GM11168 (cell line): ENCODE measurements around the gene CRYZ.
"Not testable (repeated sequence)": the region's sequence is repeated elsewhere in the genome, so short reads cannot be mapped to it uniquely, and the experiment has no call there.

Experiments used
- in situ Hi-C: fragments of 300-500 bp; cut with MboI; formaldehyde crosslinking; loops from one replicate; pipeline ENCODE4 v1.12.0; 2022; ENCODE audit warnings: low sequenced_read_pairs; ENCODE audit not compliant: unreplicated experiment

Gene CRYZ

DNA sequence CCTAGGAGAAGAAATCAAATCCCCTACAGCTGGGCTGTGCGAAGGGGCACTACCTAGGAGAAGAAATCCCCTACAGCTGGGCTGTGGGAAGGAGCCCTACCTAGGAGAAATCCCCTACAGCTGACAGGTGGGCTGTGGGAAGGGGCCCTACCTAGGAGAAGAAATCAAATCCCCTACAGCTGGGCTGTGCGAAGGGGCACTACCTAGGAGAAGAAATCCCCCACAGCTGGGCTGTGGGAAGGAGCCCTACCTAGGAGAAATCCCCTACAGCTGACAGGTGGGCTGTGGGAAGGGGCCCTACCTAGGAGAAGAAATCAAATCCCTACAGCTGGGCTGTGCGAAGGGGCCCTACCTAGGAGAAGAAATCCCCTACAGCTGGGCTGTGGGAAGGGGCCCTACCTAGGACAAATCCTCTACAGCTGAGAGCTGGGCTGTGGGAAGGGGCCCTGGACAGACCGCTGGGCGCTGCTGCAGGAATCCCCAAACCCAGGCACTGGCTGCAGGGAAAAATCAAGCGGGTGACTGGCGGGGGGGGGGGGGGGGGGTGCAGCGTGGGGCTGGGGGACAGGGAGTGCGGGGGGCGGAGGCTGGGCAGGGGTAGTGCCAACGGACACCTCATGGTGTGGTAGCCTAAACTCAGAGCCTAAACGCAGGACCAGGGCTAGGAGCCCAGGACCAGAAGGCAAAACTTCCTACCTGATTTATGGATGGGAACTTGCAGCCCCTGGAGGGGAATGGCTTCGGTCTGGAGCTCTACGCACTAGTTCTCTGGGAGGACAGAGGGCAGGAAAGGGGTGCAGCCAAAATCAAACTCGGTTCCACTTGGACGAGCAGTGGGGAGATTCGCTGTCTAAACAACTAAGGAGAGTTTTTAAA is 541 bp downstream of the CRYZ start:
- in situ Hi-C loops: not testable (repeated sequence)

GRCh38 chr1:74731399-74732052 is 1.3 kb downstream of the CRYZ start:
- in situ Hi-C loops: no loop called here

GRCh38 chr1:74729741-74730478 is 2.9 kb downstream of the CRYZ start:
- in situ Hi-C loops: no loop called here

GRCh38 chr1:74728736-74729135 is 4.1 kb downstream of the CRYZ start:
- in situ Hi-C loops: no loop called here

DNA sequence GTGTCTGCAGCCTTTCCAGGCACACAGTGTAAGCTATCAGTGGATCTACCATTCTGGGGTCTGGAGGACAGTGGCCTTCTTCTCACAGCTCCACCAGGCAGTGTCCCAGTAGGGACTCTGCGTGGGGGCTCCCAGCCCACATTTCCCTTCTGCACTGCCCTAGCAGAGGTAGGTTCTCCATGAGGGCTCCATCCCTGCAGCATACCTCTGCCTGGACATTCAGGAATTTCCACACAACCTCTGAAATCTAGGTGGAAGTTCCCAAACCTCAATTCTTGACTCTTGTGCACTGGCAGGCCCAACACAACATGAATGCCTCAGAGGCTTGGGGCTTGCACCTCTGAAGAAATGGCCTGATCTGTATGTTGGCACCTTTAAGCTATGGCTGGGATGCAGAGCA is 6.8 kb downstream of the CRYZ start:
- in situ Hi-C loops: no loop called here

DNA sequence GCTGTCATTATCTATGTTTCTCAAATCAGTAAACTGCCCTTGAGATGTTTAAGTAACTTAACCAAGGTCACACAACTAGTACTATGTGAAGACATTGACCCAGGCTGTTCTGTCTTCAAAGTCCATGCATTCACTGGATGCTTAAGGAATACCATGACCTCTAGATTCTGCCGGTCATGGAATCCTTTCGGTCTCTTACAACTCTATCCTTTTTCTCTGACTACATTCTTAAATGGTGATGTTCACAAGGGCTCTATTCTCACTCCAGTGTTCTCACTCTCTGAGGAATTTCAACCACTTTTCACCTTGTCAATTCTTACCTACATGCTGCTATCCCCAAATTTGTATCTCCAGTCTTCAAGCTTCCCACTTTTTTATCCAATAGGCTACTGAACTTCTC is 15.2 kb downstream of the CRYZ start:
- in situ Hi-C loops: no loop called here

DNA sequence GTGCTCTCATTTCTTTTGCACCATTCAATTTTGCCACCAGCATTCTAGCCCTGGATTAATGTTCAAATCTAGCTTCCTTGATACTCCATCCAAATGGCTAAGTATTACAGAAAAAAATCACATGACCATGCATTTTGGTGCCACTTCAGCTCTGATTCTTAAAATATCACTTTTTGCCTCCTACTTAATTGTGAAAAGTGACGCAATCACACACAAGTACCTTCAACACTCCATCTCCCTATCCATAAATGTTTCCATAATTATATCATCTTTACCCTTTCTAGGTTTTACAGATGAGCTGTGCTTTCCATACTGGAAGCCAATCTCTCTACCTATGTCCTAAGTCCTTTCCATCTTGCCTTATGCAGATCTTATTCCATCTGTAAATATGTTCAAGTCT is 16.0 kb downstream of the CRYZ start:
- in situ Hi-C loops: no loop called here

DNA sequence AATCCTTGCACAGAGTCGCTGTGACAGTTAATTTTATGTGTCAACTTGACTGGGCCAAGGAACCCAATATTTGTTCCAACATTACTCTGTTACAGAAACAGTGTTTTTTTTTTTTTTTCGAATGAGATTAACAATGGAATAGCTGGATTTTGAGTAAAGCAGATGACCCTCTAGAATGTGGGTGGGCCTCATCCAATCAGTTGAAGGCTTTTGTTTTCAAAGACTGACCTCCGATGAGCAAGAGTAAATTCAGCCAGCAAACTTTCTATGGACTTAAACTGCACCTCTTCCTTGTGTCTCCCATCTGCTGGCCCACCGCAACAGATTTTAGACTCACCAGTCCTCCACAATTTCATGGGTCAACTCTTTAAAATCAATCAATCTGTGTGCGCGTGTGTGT is 17.0 kb downstream of the CRYZ start:
- in situ Hi-C loops: no loop called here

DNA sequence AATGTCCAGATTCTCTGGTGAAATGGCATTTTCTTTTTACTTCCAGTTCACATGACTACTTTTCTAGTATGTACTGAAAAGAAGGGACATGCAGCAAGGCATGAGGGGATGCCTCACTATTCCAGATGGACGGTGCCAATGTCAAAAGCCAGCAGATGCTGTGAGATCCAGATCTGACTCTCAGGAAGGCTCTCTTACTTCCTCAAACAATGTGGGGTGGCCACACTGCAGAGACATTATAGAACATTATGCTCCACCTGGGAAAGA is 17.7 kb downstream of the CRYZ start:
- in situ Hi-C loops: no loop called here

DNA sequence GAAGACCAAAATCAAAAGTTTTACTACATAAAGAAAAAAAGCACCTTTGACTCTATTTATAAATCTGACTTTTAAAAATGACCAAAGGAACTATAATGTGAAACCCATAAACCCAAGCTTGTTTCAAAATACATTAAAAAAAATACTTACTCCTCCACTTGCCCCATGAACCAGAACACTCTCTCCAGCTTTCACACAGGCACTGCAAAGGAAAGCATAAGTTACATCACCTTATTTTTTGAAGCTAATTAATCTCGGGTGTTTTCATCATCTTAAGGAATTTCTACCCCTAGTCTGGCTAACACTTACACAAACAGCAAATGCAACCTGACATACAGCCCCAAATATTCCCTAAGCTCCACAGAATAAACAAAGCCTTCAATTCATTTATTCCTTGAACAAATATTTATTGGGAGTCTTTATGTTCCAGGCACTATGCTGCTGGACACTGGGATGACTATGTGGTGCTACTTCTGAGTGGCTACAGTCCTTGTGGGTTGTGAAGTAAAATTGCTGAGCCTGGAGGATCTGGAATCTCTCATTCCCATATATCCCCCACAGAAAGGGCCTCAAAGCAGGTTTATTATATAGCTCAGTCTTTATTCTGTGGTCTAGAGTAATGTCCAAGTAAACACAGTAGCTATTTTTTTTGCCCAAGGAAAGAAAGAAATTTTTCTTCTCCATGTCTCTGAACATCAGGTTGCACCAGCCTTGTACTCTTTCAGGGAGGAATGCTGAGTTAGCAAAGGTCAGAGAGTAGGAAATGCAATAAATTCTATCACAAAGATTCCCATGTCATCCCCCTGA is 18.2 kb downstream of the CRYZ start:
- in situ Hi-C loops: no loop called here

DNA sequence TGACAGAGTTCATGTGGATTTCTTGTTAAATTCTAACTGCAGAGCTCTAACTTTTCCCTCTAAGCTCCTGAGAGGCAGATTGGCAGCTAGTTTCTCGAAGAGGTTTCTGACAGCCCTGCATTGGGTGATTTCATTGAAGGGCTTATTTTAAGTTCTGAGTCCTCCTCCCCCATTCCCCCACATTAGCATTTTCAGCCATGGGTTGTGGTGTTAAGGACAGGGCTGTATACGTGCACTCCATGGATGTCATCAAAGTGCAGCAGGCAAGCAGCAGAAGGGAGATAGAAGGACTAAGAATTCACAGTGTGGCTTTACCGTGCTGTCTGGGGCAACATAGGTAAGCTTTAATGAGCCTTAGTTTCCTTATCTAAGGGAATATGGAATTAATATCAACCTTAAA is 19.0 kb downstream of the CRYZ start:
- in situ Hi-C loops: no loop called here

DNA sequence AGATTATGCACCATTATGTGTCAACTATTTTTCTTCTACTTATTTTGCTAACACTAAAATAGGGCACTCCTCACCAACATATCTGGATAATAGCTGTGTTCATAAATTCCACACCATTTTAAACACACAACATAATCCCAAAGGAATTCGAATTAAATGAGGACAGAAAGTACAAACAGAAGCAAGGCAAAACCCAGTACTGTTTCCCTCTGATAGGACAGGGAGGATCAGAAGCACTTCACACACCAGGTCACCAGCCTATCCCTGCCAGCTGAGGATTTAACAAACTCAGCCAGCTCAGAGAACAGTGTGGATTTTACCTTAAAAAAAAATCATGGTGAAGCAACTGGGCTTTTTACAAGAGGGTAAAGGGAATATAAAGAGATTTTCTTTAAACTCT is 20.0 kb downstream of the CRYZ start:
- in situ Hi-C loops: no loop called here

DNA sequence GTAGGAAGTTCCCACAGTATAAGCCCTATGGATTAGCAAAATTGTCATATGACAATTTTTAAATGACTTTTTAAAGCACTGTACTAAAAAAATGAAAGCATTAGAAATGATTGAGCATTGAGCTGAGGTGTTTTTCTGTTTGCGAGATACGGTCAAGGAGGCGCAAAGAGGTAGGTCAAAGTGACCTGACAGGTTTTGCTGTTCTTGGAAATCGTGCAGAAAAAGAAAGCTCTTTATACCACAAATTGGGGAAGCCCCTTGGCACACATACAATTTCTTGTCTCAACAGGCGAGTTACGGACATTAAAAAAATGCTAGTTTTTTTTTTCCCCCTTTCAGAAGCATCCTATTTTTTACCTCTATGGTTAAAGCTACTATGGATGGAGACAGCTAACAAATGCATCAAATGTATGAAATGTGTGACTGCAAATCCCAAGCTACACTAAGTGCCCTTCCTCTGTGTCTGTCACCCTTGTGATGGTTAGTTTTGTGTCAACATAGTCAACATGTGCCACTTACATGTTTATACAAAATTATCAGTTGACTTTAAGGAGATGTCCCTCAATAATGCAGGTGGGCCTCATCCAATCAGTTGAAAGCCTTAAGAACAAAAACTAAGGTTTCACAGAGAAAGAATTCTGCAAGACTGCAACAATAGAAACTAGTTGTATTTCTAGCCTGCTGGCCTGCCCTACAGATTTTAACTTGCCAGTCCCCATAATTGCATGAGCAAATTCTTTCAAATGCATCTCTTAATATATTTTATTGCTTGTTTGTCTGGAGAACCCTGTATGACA is 29.3 kb downstream of the CRYZ start:
- in situ Hi-C loops: no loop called here

DNA sequence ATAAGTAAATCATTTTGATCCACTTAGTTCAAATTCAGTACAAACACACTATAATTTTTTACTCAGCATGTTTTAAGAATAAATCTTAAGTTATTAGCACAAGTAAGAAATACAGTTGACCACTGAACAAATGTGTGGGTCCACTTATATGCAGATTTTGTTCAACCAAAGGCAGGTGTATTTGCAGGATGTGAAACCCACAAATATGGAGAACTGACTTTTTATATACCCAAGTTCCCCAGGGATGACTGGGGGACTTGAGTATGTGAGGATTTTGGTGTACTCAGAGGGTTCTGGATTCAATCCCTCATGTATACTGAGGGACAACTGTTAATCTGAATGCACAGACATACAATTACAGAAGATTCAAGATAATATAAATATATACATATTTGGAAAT is 33.5 kb downstream of the CRYZ start:
- in situ Hi-C loops: loop anchor here (10.0 to 25.0 kb wide), 2 partner anchors 215 to 862 kb away; no protein-coding TSS in a partner anchor

DNA sequence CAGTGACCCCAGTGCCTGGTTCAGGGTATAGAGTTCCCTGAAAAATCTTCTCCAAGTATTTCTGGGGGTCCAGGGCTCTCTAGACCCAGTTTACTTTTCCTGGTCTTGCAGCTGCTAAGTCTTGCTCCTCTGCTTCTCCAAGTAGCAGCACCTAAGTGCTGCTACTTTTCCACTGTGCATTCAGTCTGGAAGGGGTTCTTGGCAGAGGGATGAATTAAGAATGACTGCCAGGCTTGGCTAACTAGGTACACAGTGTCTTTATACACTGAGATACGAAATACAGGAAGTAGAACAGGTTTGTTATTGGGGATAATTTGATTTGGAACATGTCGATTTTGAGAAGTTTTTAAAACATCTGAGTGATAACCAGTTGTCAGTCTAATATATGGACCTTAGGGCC is 35.0 kb downstream of the CRYZ start:
- in situ Hi-C loops: loop anchor here (10.0 to 25.0 kb wide), 2 partner anchors 213 to 861 kb away; no protein-coding TSS in a partner anchor

GRCh38 chr1:74693473-74693872 is 39.4 kb downstream of the CRYZ start:
- in situ Hi-C loops: loop anchor here (10.0 to 25.0 kb wide), 2 partner anchors 209 to 856 kb away; no protein-coding TSS in a partner anchor

DNA sequence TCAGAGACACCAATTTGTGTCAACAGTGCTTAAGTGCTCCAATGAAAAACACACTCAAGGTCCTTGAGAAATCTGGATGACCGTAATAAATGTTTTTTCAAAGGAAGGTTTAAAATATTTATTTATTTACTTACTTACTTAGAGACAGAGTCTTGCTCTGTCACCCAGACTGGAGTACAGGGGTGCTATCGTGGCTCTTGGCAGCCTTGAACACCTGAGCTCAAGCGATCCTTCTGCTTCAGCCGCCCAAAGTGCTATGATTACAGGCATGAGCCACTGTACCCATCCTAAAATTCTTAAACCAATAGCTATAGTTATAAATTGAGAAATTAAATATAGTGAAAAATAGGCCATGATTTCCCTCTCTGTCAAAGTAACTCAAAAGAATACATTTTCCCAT is 41.9 kb downstream of the CRYZ start:
- in situ Hi-C loops: loop anchor here (10.0 to 25.0 kb wide), 2 partner anchors 206 to 854 kb away; no protein-coding TSS in a partner anchor

DNA sequence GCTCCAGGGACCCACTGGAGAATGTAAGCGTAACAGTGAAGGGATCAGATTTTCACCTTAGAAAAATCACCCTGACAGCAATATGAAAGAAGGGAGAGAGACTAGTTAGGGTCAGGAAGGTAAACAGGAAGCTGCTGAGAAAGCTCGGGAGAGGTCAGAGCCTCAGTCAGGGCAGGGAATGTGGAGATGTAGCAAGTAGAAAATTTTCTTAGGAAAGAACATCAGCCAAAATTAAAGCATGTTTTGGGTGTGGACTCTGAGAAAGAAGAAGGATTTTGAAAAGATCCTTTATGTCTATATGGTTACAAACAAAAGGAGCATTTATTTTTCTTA is 42.5 kb downstream of the CRYZ start:
- in situ Hi-C loops: loop anchor here (10.0 to 25.0 kb wide), 2 partner anchors 206 to 853 kb away; no protein-coding TSS in a partner anchor

- in situ Hi-C loops: loop anchor here (10.0 to 25.0 kb wide), 2 partner anchors 205 to 852 kb away; no protein-coding TSS in a partner anchor
Measured at GRCh38 chr1:74689621-74690363, 43.1 kb downstream of the CRYZ start.
